Left ventricle myocardium inferior (tissue), 1 donor: Measurements from ENCODE around the gene DIRAS3. TPM values are rescaled to one million over a fixed set of nuclear protein-coding genes. Genes with fewer than 3 reads are reported as not detected.
"Not testable (repeated sequence)": the region's sequence is repeated elsewhere in the genome, so short reads cannot be mapped to it uniquely, and the experiment has no call there.

Experiments used
- DNase-seq: peaks from one replicate; pipeline ENCODE4 v3.0.0-alpha.2; 2020
- H3K27ac ChIP-seq: fragments of 200-600 bp; replicated peaks from 2 replicates; pipeline ENCODE4 v1.8.0; 2021
- H3K27me3 ChIP-seq: fragments of 200-600 bp; 2 replicates; pipeline ENCODE4 v1.8.0; 2021; ENCODE audit warnings: low read depth
- H3K36me3 ChIP-seq: fragments of 200-600 bp; 2 replicates; pipeline ENCODE4 v1.8.0; 2021
- H3K4me1 ChIP-seq: fragments of 200-600 bp; 2 replicates; pipeline ENCODE4 v1.8.0; 2021
- H3K4me3 ChIP-seq: fragments of 200-600 bp; 2 replicates; pipeline ENCODE4 v1.8.0; 2021; ENCODE audit warnings: mild to moderate bottlenecking, moderate library complexity
- H3K9me3 ChIP-seq: fragments of 200-600 bp; replicated peaks from 2 replicates; pipeline ENCODE4 v1.8.0; 2021
- intact Hi-C: fragments of 100-400 bp; cut with micrococcal nuclease; formaldehyde crosslinking; loops from one replicate; pipeline ENCODE4 v1.11.0; 2022
- total RNA-seq: library from RNA; stranded (reverse); fragmentation: NEBNext Ultra II Directional; extraction: Animal tissue kit (Norgen Biotek cat#: 25700); gene quantifications from one replicate; pipeline ENCODE4 v1.2.1, GENCODE V29; 2021
- TF ChIP-seq, protein P1 (sequence below): fragments of 200-600 bp; IDR thresholded peaks from 2 replicates; pipeline ENCODE4 v1.8.0; 2021; ENCODE audit warnings: antibody characterized with exemption, mild to moderate bottlenecking, borderline replicate concordance
- donor health status: DM: no; HTN: yes; CAD: no; lungs with severe emphysema.

The DIRAS3 gene
- total RNA-seq, 1 donor from 2014 or later, result 32.6 TPM

- Histone ChIP-seq H3K36me3 (no peaks in the 10 kb centered on the region), H3K4me1 (no peaks in the 10 kb centered on the region), H3K4me3 (no peak overlapping the region), H3K27me3 (no peaks in the 10 kb centered on the region), H3K27ac (no peak overlapping the region), H3K9me3 (no peaks in the 10 kb centered on the region)
- DNase-seq, result no peak
- TF ChIP-seq, protein P1, sequence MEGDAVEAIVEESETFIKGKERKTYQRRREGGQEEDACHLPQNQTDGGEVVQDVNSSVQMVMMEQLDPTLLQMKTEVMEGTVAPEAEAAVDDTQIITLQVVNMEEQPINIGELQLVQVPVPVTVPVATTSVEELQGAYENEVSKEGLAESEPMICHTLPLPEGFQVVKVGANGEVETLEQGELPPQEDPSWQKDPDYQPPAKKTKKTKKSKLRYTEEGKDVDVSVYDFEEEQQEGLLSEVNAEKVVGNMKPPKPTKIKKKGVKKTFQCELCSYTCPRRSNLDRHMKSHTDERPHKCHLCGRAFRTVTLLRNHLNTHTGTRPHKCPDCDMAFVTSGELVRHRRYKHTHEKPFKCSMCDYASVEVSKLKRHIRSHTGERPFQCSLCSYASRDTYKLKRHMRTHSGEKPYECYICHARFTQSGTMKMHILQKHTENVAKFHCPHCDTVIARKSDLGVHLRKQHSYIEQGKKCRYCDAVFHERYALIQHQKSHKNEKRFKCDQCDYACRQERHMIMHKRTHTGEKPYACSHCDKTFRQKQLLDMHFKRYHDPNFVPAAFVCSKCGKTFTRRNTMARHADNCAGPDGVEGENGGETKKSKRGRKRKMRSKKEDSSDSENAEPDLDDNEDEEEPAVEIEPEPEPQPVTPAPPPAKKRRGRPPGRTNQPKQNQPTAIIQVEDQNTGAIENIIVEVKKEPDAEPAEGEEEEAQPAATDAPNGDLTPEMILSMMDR, result no peak
- intact Hi-C loops, result no loop called here
Observed at GRCh38 chr1:68081775-68082283, 31.4 kb upstream of the DIRAS3 start.

GRCh38 chr1:68078647-68079046 lies 28.2 kb upstream of the DIRAS3 start:
- TF ChIP-seq, protein P1, result no peak
- Histone ChIP-seq H3K9me3 (peaks cover 7% of the 10 kb centered on the region), H3K36me3 (no peaks in the 10 kb centered on the region), H3K27ac (no peak overlapping the region), H3K4me3 (no peak overlapping the region), H3K27me3 (no peaks in the 10 kb centered on the region), H3K4me1 (no peaks in the 10 kb centered on the region)
- DNase-seq, result no peak
- intact Hi-C loops, result no loop called here

DNA sequence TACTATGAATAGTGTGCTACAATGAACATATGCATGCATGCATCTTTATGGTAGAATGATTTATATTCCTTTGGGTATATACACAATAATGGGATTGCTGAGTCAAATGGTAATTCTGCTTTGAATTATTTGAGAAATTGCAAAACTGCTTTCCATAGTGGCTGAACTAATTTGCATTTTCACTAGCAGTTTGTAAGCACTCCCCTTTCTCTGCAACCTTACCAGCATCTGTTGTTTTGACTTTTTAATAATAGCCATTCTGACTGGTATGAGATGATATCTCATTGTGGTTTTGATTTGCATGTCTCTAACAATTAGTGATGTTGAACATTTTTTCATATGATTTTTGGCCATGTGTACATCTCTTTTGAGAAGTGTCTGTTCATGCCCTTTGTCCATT lies 24.0 kb upstream of the DIRAS3 start:
- Histone ChIP-seq H3K27ac (no peak overlapping the region), H3K9me3 (peaks cover 7% of the 10 kb centered on the region)
- intact Hi-C loops, result no loop called here

GRCh38 chr1:68065766-68066165 lies 15.3 kb upstream of the DIRAS3 start:
- Histone ChIP-seq H3K9me3 (peaks cover 24% of the 10 kb centered on the region), H3K27me3 (no peaks in the 10 kb centered on the region), H3K36me3 (no peaks in the 10 kb centered on the region), H3K27ac (no peak overlapping the region), H3K4me3 (no peak overlapping the region), H3K4me1 (no peaks in the 10 kb centered on the region)
- TF ChIP-seq, protein P1, result no peak
- DNase-seq, result no peak
- intact Hi-C loops, result no loop called here

More for the DNA sequence above, 24.0 kb upstream of the DIRAS3 start:
- Histone ChIP-seq H3K4me1 (no peaks in the 10 kb centered on the region), H3K36me3 (no peaks in the 10 kb centered on the region), H3K27me3 (no peaks in the 10 kb centered on the region), H3K4me3 (no peak overlapping the region)
- DNase-seq, result no peak
- TF ChIP-seq, protein P1, result no peak

DNA sequence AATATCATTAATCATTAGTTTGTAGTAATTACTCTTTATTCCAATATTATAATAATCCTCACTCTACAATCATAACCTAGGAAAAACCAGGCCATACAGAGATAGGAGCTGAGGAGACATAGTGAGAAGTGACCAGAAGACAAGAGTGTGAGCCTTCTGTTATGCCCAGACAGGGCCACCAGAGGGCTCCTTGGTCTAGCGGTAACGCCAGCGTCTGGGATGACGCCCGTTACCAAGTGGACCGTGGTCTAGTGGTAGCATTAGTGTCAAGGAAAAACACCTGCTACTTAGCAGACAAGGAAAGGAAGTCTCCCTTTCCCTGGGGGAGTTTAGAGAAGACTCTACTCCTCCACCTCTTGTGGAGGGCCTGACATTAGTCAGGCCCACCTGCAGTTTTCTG lies 7.6 kb upstream of the DIRAS3 start:
- intact Hi-C loops, H3K27ac ChIP-seq, H3K36me3 ChIP-seq, H3K27me3 ChIP-seq, DNase-seq, H3K4me1 ChIP-seq, H3K4me3 ChIP-seq: not testable (repeated sequence)
- H3K9me3 ChIP-seq, result peaks cover 23% of the 10 kb centered on the region

- no peak for DNase-seq
- H3K27ac ChIP-seq, result no peak overlapping the region
- H3K36me3 ChIP-seq, result no peaks in the 10 kb centered on the region
- no peaks in the 10 kb centered on the region for H3K4me1 ChIP-seq
- TF ChIP-seq, protein P1, result no peak
- no peak overlapping the region for H3K4me3 ChIP-seq
- intact Hi-C loops, result no loop called here
- peaks cover 19% of the 10 kb centered on the region for H3K9me3 ChIP-seq
- no peaks in the 10 kb centered on the region for H3K27me3 ChIP-seq
Observed at GRCh38 chr1:68057564-68057963, 7.1 kb upstream of the DIRAS3 start.
